Fibroblast of lung (primary cell): ENCODE data around the gene ISOC2. TPM values are rescaled to one million over a fixed set of nuclear protein-coding genes. Genes with fewer than 3 reads are reported as not detected.

Experiments used
- DNase-seq, 2 donors: peaks; one replicate each; pipeline versions ENCODE4 v3.0.0 to v3.0.0-alpha.2; 2010; ENCODE audit warnings: low read depth in 2 of 2
- H2AFZ ChIP-seq: 2 replicates; pipeline ENCODE4 v1.5.1; 2012; ENCODE audit warnings: low read length, control low read depth, inconsistent platforms
- H3K27ac ChIP-seq: 2 replicates; pipeline ENCODE4 v1.5.1; 2011; ENCODE audit warnings: low read length, control low read depth; ENCODE audit not compliant: insufficient read depth
- H3K27me3 ChIP-seq: 2 replicates; pipeline ENCODE4 v1.5.1; 2011; ENCODE audit warnings: mild to moderate bottlenecking, low read length; ENCODE audit not compliant: control insufficient read depth, insufficient read depth
- H3K36me3 ChIP-seq: 2 replicates; pipeline ENCODE4 v1.5.1; 2011; ENCODE audit warnings: low read length; ENCODE audit not compliant: control insufficient read depth, insufficient read depth
- H3K4me1 ChIP-seq: 2 replicates; pipeline ENCODE4 v1.5.1; 2011; ENCODE audit warnings: low read length; ENCODE audit not compliant: control insufficient read depth, insufficient read depth; ENCODE audit errors: extremely low read depth
- H3K4me2 ChIP-seq: 2 replicates; pipeline ENCODE4 v1.5.1; 2011; ENCODE audit warnings: low read length, control low read depth; ENCODE audit not compliant: insufficient read depth; ENCODE audit errors: extremely low read depth
- H3K4me3 ChIP-seq, 4 experiments: fragments of 200-600 bp in 1 of 4; sonication (generic) in 1 of 4; replicated peaks in 1 of 4; 2 replicates each; pipeline ENCODE4 v1.5.1; 2011 to 2016; ENCODE audit warnings: low read length in 4 of 4, low read depth in 3 of 4, mild to moderate bottlenecking in 3 of 4, control low read depth in 2 of 4, inconsistent platforms in 1 of 4, mixed read lengths in 1 of 4; ENCODE audit not compliant: insufficient read depth in 1 of 4; ENCODE audit errors: control extremely low read depth in 1 of 4
- H3K79me2 ChIP-seq: 2 replicates; pipeline ENCODE4 v1.5.1; 2012; ENCODE audit warnings: mild to moderate bottlenecking, low read length, inconsistent platforms; ENCODE audit not compliant: control insufficient read depth, insufficient read depth
- H3K9ac ChIP-seq: 2 replicates; pipeline ENCODE4 v1.5.1; 2011; ENCODE audit warnings: mild to moderate bottlenecking, low read length, control low read depth; ENCODE audit not compliant: insufficient read depth
- H3K9me3 ChIP-seq: 2 replicates; pipeline ENCODE4 v1.5.1; 2012; ENCODE audit warnings: low read depth, low read length; ENCODE audit not compliant: control insufficient read depth, insufficient read depth
- H4K20me1 ChIP-seq: 2 replicates; pipeline ENCODE4 v1.5.1; 2011; ENCODE audit warnings: low read length; ENCODE audit not compliant: control insufficient read depth, insufficient read depth; ENCODE audit errors: extremely low read depth
- CTCF ChIP-seq, 2 donors: IDR thresholded peaks in 1 of 2; conservative IDR thresholded peaks in 1 of 2; 1 replicate in 1 of 2; 2 replicates in 1 of 2; pipeline ENCODE4 v1.5.1; 2011 to 2012; ENCODE audit warnings: low read length in 2 of 2, control low read depth in 1 of 2, inconsistent platforms in 1 of 2, low read depth in 1 of 2, mild to moderate bottlenecking in 1 of 2
- EZH2 ChIP-seq: IDR thresholded peaks from 2 replicates; pipeline ENCODE4 v1.5.1; 2012; ENCODE audit warnings: low read length, control low read depth, mild to moderate bottlenecking; ENCODE audit errors: missing control alignments
- polyA plus RNA-seq, 2 donors: library from polyadenylated mRNA; depleted of rRNA in 1 of 2; stranded (reverse) in 1 of 2; unstranded in 1 of 2; fragments of >200 nt; gene quantifications; 2 replicates each; pipeline ENCODE4 v1.2.1, GENCODE V29; 2011 to 2012; ENCODE audit warnings: missing spikeins in 1 of 2
- total RNA-seq: library from RNA; depleted of rRNA; stranded (reverse); fragments of >200 nt; gene quantifications from 2 replicates; pipeline ENCODE4 v1.2.1, GENCODE V29; 2014

Gene ISOC2
- total and polyA plus RNA-seq, 2 donors (not counting 1 experiment from before 2014, with no cell fraction given) = 24.8 to 35.5 TPM

- Histone ChIP-seq H3K4me3 (no peak overlapping the region), H3K9ac (no peak overlapping the region), H2AFZ (no peak overlapping the region), H3K27ac (no peak overlapping the region), H3K4me1 (peaks cover 4% of the 10 kb centered on the region), H3K4me2 (no peak overlapping the region), H3K79me2 (no peaks in the 10 kb centered on the region), H3K27me3 (no peaks in the 10 kb centered on the region), H3K36me3 (no peaks in the 10 kb centered on the region), H4K20me1 (no peaks in the 10 kb centered on the region), H3K9me3 (no peaks in the 10 kb centered on the region)
- no peak for DNase-seq
- TF ChIP-seq CTCF (conservative IDR thresholded peaks at IDR 0.05 in 1 of 2, IDR thresholded peaks at IDR 0.05 in 1 of 2; ENCODE audit: low read depth in 1 of 2, low read length in 2 of 2) = no peak
- no peak for TF ChIP-seq EZH2
These were observed 6.6 kb upstream of the ISOC2 start for GRCh38 chr19:55468054-55468393.

GRCh38 chr19:55467236-55468053 lies 6.0 kb upstream of the ISOC2 start:
- H3K27me3 ChIP-seq = no peaks in the 10 kb centered on the region
- peak; percentile 60 to 90 for TF ChIP-seq CTCF (conservative IDR thresholded peaks at IDR 0.05 in 1 of 2, IDR thresholded peaks at IDR 0.05 in 1 of 2; ENCODE audit: low read depth in 1 of 2, low read length in 2 of 2)
- TF ChIP-seq EZH2 = no peak
- no peak overlapping the region for H3K4me2 ChIP-seq
- H4K20me1 ChIP-seq = no peaks in the 10 kb centered on the region
- no peak overlapping the region for H2AFZ ChIP-seq
- no peak overlapping the region for H3K27ac ChIP-seq
- no peak overlapping the region for H3K4me3 ChIP-seq
- no peaks in the 10 kb centered on the region for H3K36me3 ChIP-seq
- H3K9me3 ChIP-seq = no peaks in the 10 kb centered on the region
- no peak overlapping the region for H3K9ac ChIP-seq
- H3K79me2 ChIP-seq = no peaks in the 10 kb centered on the region
- peak; percentile 41 to 61 for DNase-seq
- peaks cover 4% of the 10 kb centered on the region for H3K4me1 ChIP-seq

- Histone ChIP-seq H3K27me3 (no peaks in the 10 kb centered on the region), H3K36me3 (no peaks in the 10 kb centered on the region), H3K9me3 (no peaks in the 10 kb centered on the region), H4K20me1 (no peaks in the 10 kb centered on the region), H3K27ac (no peak overlapping the region), H3K4me2 (no peak overlapping the region), H3K4me3 (no peak overlapping the region), H3K9ac (no peak overlapping the region), H3K79me2 (no peaks in the 10 kb centered on the region), H3K4me1 (peaks cover 5% of the 10 kb centered on the region), H2AFZ (no peak overlapping the region)
- DNase-seq = no peak
- TF ChIP-seq CTCF (conservative IDR thresholded peaks at IDR 0.05 in 1 of 2, IDR thresholded peaks at IDR 0.05 in 1 of 2; ENCODE audit: low read depth in 1 of 2, low read length in 2 of 2) (no peak), EZH2 (no peak)
These were observed 4.8 kb upstream of the ISOC2 start for GRCh38 chr19:55466241-55466614.
